RWPE1 (cell line): ENCODE data around the gene IL7R.
"Not testable (repeated sequence)": the region's sequence is repeated elsewhere in the genome, so short reads cannot be mapped to it uniquely, and the experiment has no call there.

Source experiments
- CTCF ChIA-PET: fragments of 350-600 bp; sonication (Branson Sonifier 250); formaldehyde crosslinking; extraction: SDS; loops from one replicate; lab custom pipeline; 2021; lab: Yijun Ruan, JAX
- POLR2A ChIA-PET: fragments of 400-600 bp; formaldehyde crosslinking; extraction: SDS; loops from one replicate; lab custom pipeline; 2020; ENCODE audit warnings: antibody characterized with exemption; ENCODE audit not compliant: low non-redundant PET; lab: Yijun Ruan, JAX
- DNase-seq: peaks from one replicate; pipeline ENCODE4 v3.0.0; 2012; ENCODE audit warnings: low spot score
- H3K27ac ChIP-seq: fragments of 450-650 bp; 2 replicates; pipeline ENCODE4 v1.5.1; 2017
- CTCF ChIP-seq: fragments of 450-650 bp; conservative IDR thresholded peaks from 2 replicates; pipeline ENCODE4 v1.5.1; 2017; ENCODE audit warnings: low read depth, mild to moderate bottlenecking

The IL7R gene

GRCh38 chr5:35835796-35836742, 20.6 kb upstream of the IL7R start:
- DNase-seq, result no peak
- no peak for TF ChIP-seq CTCF
- CTCF ChIA-PET, result interaction anchor here (0.6 kb wide), 1 partner anchor 23 kb away, joined by 3 read pairs; no protein-coding TSS in a partner anchor
- H3K27ac ChIP-seq, result no peak overlapping the region
- POLR2A ChIA-PET, result no interaction called here

- CTCF ChIA-PET, result no interaction called here
- no peak overlapping the region for H3K27ac ChIP-seq
Observed at GRCh38 chr5:35838370-35839042, 18.2 kb upstream of the IL7R start.

GRCh38 chr5:35842856-35843255, 13.8 kb upstream of the IL7R start:
- ChIA-PET POLR2A (no interaction called here), CTCF (no interaction called here)
- DNase-seq, result no peak
- H3K27ac ChIP-seq, result no peak overlapping the region
- TF ChIP-seq CTCF, result no peak

More at GRCh38 chr5:35838370-35839042, 18.2 kb upstream of the IL7R start:
- POLR2A ChIA-PET, result no interaction called here
- no peak for DNase-seq
- no peak for TF ChIP-seq CTCF

- CTCF ChIA-PET, H3K27ac ChIP-seq, POLR2A ChIA-PET: not testable (repeated sequence)
Observed at GRCh38 chr5:35845508-35845907, 11.2 kb upstream of the IL7R start.

GRCh38 chr5:35847491-35847890, 9.2 kb upstream of the IL7R start:
- no peak for TF ChIP-seq CTCF
- H3K27ac ChIP-seq, result no peak overlapping the region
- POLR2A ChIA-PET, result no interaction called here
- CTCF ChIA-PET, result interaction anchor here (0.7 kb wide), 1 partner anchor 1848 kb away, joined by 3 read pairs; no protein-coding TSS in a partner anchor
- no peak for DNase-seq

More at GRCh38 chr5:35845508-35845907, 11.2 kb upstream of the IL7R start:
- not testable (repeated sequence) for DNase-seq

GRCh38 chr5:35847961-35848360, 8.7 kb upstream of the IL7R start:
- POLR2A ChIA-PET, result no interaction called here
- TF ChIP-seq CTCF, result no peak
- no peak for DNase-seq
- H3K27ac ChIP-seq, result no peak overlapping the region
- CTCF ChIA-PET, result interaction anchor here (0.6 to 0.7 kb wide), 2 partner anchors 28 to 1848 kb away, joined by 3 read pairs; no protein-coding TSS in a partner anchor
